ENCODE results near the gene STPG2.

GRCh38 chr4:98162696-98163095 is 19.4 kb upstream of the STPG2 start:
- no peak for TF ChIP-seq CTCF (IDR thresholded peaks at IDR 0.05)
- no peak for TF ChIP-seq POLR2A (IDR thresholded peaks at IDR 0.05)
